Measurements from ENCODE around the gene SLC26A6. TPM values are rescaled to one million over a fixed set of nuclear protein-coding genes. Genes with fewer than 3 reads are reported as not detected.

The SLC26A6 gene
- total RNA-seq, 2 donors from 2014 or later = 34.9 to 37.6 TPM

GRCh38 chr3:48650723-48651122 is 15.5 kb upstream of the SLC26A6 start:
- Mint-ChIP-seq H3K9me3 (no peaks in the 10 kb centered on the region), H3K27me3 (no peaks in the 10 kb centered on the region), H3K36me3 (ENCODE audit: low read depth) (peaks cover 47% of the 10 kb centered on the region), H3K4me3 (no peak overlapping the region), H3K4me1 (peaks cover 5% of the 10 kb centered on the region), H3K27ac (no peak overlapping the region)
- ATAC-seq (replicated peaks) = no peak

- no peak for ATAC-seq (replicated peaks)
- Mint-ChIP-seq H3K27me3 (no peaks in the 10 kb centered on the region), H3K9me3 (no peaks in the 10 kb centered on the region), H3K27ac (no peak overlapping the region), H3K36me3 (ENCODE audit: low read depth) (peaks cover 39% of the 10 kb centered on the region), H3K4me1 (no peaks in the 10 kb centered on the region), H3K4me3 (no peak overlapping the region)
Observed at GRCh38 chr3:48648188-48648850, 13.1 kb upstream of the SLC26A6 start.

GRCh38 chr3:48647714-48648113 is 12.5 kb upstream of the SLC26A6 start:
- no peak for ATAC-seq (replicated peaks)
- Mint-ChIP-seq H3K4me3 (no peak overlapping the region), H3K9me3 (no peaks in the 10 kb centered on the region), H3K27me3 (no peaks in the 10 kb centered on the region), H3K27ac (no peak overlapping the region), H3K36me3 (ENCODE audit: low read depth) (peaks cover 39% of the 10 kb centered on the region), H3K4me1 (no peaks in the 10 kb centered on the region)

- no peak overlapping the region for H3K4me3 Mint-ChIP-seq
- H3K27me3 Mint-ChIP-seq = no peaks in the 10 kb centered on the region
- no peak overlapping the region for H3K27ac Mint-ChIP-seq
- H3K36me3 Mint-ChIP-seq (ENCODE audit: low read depth) = peaks cover 45% of the 10 kb centered on the region
- no peaks in the 10 kb centered on the region for H3K9me3 Mint-ChIP-seq
- ATAC-seq (replicated peaks) = no peak
- no peaks in the 10 kb centered on the region for H3K4me1 Mint-ChIP-seq
Observed at GRCh38 chr3:48644898-48645760, 9.9 kb upstream of the SLC26A6 start.

GRCh38 chr3:48642605-48643004 is 7.3 kb upstream of the SLC26A6 start:
- Mint-ChIP-seq H3K9me3 (no peaks in the 10 kb centered on the region), H3K27ac (no peak overlapping the region), H3K36me3 (ENCODE audit: low read depth) (peaks cover 52% of the 10 kb centered on the region), H3K27me3 (no peaks in the 10 kb centered on the region), H3K4me1 (peaks cover 4% of the 10 kb centered on the region), H3K4me3 (no peak overlapping the region)
- no peak for ATAC-seq (replicated peaks)

GRCh38 chr3:48641396-48641795 is 6.1 kb upstream of the SLC26A6 start:
- Mint-ChIP-seq H3K36me3 (ENCODE audit: low read depth) (peaks cover 47% of the 10 kb centered on the region), H3K27me3 (no peaks in the 10 kb centered on the region)
- no peak for ATAC-seq (replicated peaks)

GRCh38 chr3:48639944-48640606 is 4.8 kb upstream of the SLC26A6 start:
- no peak for ATAC-seq (replicated peaks)
- Mint-ChIP-seq H3K4me1 (peaks cover 4% of the 10 kb centered on the region), H3K27me3 (no peaks in the 10 kb centered on the region), H3K9me3 (no peaks in the 10 kb centered on the region), H3K36me3 (ENCODE audit: low read depth) (peaks cover 46% of the 10 kb centered on the region), H3K4me3 (no peak overlapping the region), H3K27ac (no peak overlapping the region)

More at GRCh38 chr3:48641396-48641795, 6.1 kb upstream of the SLC26A6 start:
- H3K4me3 Mint-ChIP-seq = no peak overlapping the region
- no peaks in the 10 kb centered on the region for H3K9me3 Mint-ChIP-seq
- H3K4me1 Mint-ChIP-seq = peaks cover 4% of the 10 kb centered on the region
- no peak overlapping the region for H3K27ac Mint-ChIP-seq

- ATAC-seq (replicated peaks) = no peak
- peaks cover 30% of the 10 kb centered on the region for H3K36me3 Mint-ChIP-seq (ENCODE audit: low read depth)
- H3K4me1 Mint-ChIP-seq = peaks cover 8% of the 10 kb centered on the region
- no peaks in the 10 kb centered on the region for H3K27me3 Mint-ChIP-seq
- H3K4me3 Mint-ChIP-seq = peak overlapping the region; percentile 77
- no peak overlapping the region for H3K27ac Mint-ChIP-seq
- H3K9me3 Mint-ChIP-seq = no peaks in the 10 kb centered on the region
Observed at GRCh38 chr3:48637305-48637704, 2.0 kb upstream of the SLC26A6 start.

GRCh38 chr3:48636149-48636655 is 941 bp upstream of the SLC26A6 start:
- peaks cover 8% of the 10 kb centered on the region for H3K4me1 Mint-ChIP-seq
- no peaks in the 10 kb centered on the region for H3K27me3 Mint-ChIP-seq
- no peaks in the 10 kb centered on the region for H3K9me3 Mint-ChIP-seq
- peak overlapping the region; percentile 77 for H3K4me3 Mint-ChIP-seq
- ATAC-seq (replicated peaks) = no peak
- H3K36me3 Mint-ChIP-seq (ENCODE audit: low read depth) = peaks cover 25% of the 10 kb centered on the region
- H3K27ac Mint-ChIP-seq = no peak overlapping the region

GRCh38 chr3:48634661-48635221 is 520 bp downstream of the SLC26A6 start:
- ATAC-seq (replicated peaks) = peak; percentile 13
- peak overlapping the region; percentile 38 for H3K27ac Mint-ChIP-seq
- H3K4me1 Mint-ChIP-seq = peaks cover 8% of the 10 kb centered on the region
- H3K36me3 Mint-ChIP-seq (ENCODE audit: low read depth) = peaks cover 17% of the 10 kb centered on the region
- H3K4me3 Mint-ChIP-seq = peak overlapping the region; percentile 77
- H3K9me3 Mint-ChIP-seq = no peaks in the 10 kb centered on the region
- no peaks in the 10 kb centered on the region for H3K27me3 Mint-ChIP-seq

- no peak overlapping the region for H3K27ac Mint-ChIP-seq
- no peak for ATAC-seq (replicated peaks)
- H3K9me3 Mint-ChIP-seq = no peaks in the 10 kb centered on the region
- H3K36me3 Mint-ChIP-seq (ENCODE audit: low read depth) = peaks cover 20% of the 10 kb centered on the region
- H3K27me3 Mint-ChIP-seq = no peaks in the 10 kb centered on the region
- H3K4me3 Mint-ChIP-seq = peak overlapping the region; percentile 77
- peaks cover 4% of the 10 kb centered on the region for H3K4me1 Mint-ChIP-seq
Observed at GRCh38 chr3:48633743-48634142, 1.5 kb downstream of the SLC26A6 start.

- ATAC-seq (replicated peaks) = no peak
- Mint-ChIP-seq H3K27ac (no peak overlapping the region), H3K27me3 (no peaks in the 10 kb centered on the region), H3K4me1 (peaks cover 4% of the 10 kb centered on the region), H3K9me3 (no peaks in the 10 kb centered on the region), H3K4me3 (no peak overlapping the region), H3K36me3 (ENCODE audit: low read depth) (peaks cover 25% of the 10 kb centered on the region)
Observed at GRCh38 chr3:48633256-48633655, 2.0 kb downstream of the SLC26A6 start.

GRCh38 chr3:48631516-48632448 is 3.5 kb downstream of the SLC26A6 start:
- ATAC-seq (replicated peaks) = no peak
- H3K9me3 Mint-ChIP-seq = no peaks in the 10 kb centered on the region
- peaks cover 40% of the 10 kb centered on the region for H3K36me3 Mint-ChIP-seq (ENCODE audit: low read depth)
- no peak overlapping the region for H3K27ac Mint-ChIP-seq
- H3K27me3 Mint-ChIP-seq = no peaks in the 10 kb centered on the region
- H3K4me3 Mint-ChIP-seq = no peak overlapping the region
- peaks cover 10% of the 10 kb centered on the region for H3K4me1 Mint-ChIP-seq
